Small intestine (tissue), 7 donors: Measurements from ENCODE around the gene PTBP2. TPM values are rescaled to one million over a fixed set of nuclear protein-coding genes. Genes with fewer than 3 reads are reported as not detected.
A peak's percentile ranks its signal among the peaks of the same experiment; 100 is the strongest.

Experiments
- DNase-seq, 2 donors: peaks; one replicate each; pipeline versions ENCODE4 v3.0.0 to v3.0.0-alpha.2; 2013
- FAIRE-seq: peaks from 2 replicates; lab custom pipeline; 2012; peaks lifted over from hg19 to GRCh38; lab: Jason Lieb, UNC
- H3K27ac ChIP-seq, 3 donors: one replicate each; pipeline ENCODE4 v1.5.1; 2013; ENCODE audit warnings: low read length in 2 of 3, mild to moderate bottlenecking in 2 of 3, control low read depth in 1 of 3, inconsistent platforms in 1 of 3, low read depth in 1 of 3, moderate library complexity in 1 of 3
- H3K27me3 ChIP-seq, 3 donors: one replicate each; pipeline ENCODE4 v1.6.1; 2013; ENCODE audit warnings: low read length in 3 of 3, inconsistent platforms in 1 of 3; ENCODE audit not compliant: control insufficient read depth in 3 of 3, insufficient read depth in 3 of 3
- H3K36me3 ChIP-seq, 3 donors: one replicate each; pipeline ENCODE4 v1.6.1; 2013; ENCODE audit warnings: low read length in 3 of 3, inconsistent platforms in 1 of 3, low read depth in 1 of 3, mild to moderate bottlenecking in 1 of 3, moderate library complexity in 1 of 3; ENCODE audit not compliant: control insufficient read depth in 3 of 3, insufficient read depth in 2 of 3
- H3K4me1 ChIP-seq, 3 donors: one replicate each; pipeline ENCODE4 v1.6.1; 2013; ENCODE audit warnings: low read length in 2 of 3, inconsistent platforms in 1 of 3, low read depth in 1 of 3, mild to moderate bottlenecking in 1 of 3, moderate library complexity in 1 of 3; ENCODE audit not compliant: control insufficient read depth in 3 of 3, insufficient read depth in 2 of 3
- H3K4me3 ChIP-seq, 3 donors: one replicate each; pipeline ENCODE4 v1.5.1; 2013; ENCODE audit warnings: low read length in 3 of 3, control low read depth in 1 of 3, inconsistent platforms in 1 of 3, low read depth in 1 of 3, mild to moderate bottlenecking in 1 of 3, moderate library complexity in 1 of 3
- H3K9me3 ChIP-seq, 2 donors: one replicate each; pipeline ENCODE4 v1.6.1; 2013; ENCODE audit warnings: low read depth in 1 of 2, low read length in 1 of 2; ENCODE audit not compliant: control insufficient read depth in 2 of 2, insufficient read depth in 1 of 2
- WGBS, 3 donors: extraction: QIAGEN DNeasy Blood & Tissue Kit; methylation state at CpG; one replicate each; pipeline ENCODE4 v1.1.7; 2013; 5-methylcytosine and 5-hydroxymethylcytosine counted together
- polyA plus RNA-seq, 4 donors: library from polyadenylated mRNA; stranded (reverse) in 3 of 4; unstranded in 1 of 4; fragments of 200-250 nt in 3 of 4; fragments of 120-200 nt in 1 of 4; gene quantifications; one replicate each; pipeline versions ENCODE4 v1.2.1 to v1.2.3, GENCODE V29; 2013
- donor health status: healthy with polysubstance abuse.
- donor health status: control.
- donor health status: control.
- donor health status: Bipolar disorder and iron deficiency.
- donor health status: healthy.

The PTBP2 gene
- polyA plus RNA-seq, 4 donors = 3.0 to 23.6 (median 6.0) TPM

- Histone ChIP-seq H3K4me3 (no peak overlapping the region), H3K27me3 (no peaks in the 10 kb centered on the region), H3K4me1 (no peaks in the 10 kb centered on the region), H3K27ac (no peak overlapping the region), H3K36me3 (no peaks in the 10 kb centered on the region), H3K9me3 (no peaks in the 10 kb centered on the region)
- 56 to 63% (median 60%) methylated on average over 7 of the region's 7 CpGs for WGBS, 3 donors
- DNase-seq (no peak), FAIRE-seq (no peak)
Measured at GRCh38 chr1:96837057-96837780, 115.6 kb downstream of the PTBP2 start.

- Histone ChIP-seq H3K9me3 (no peaks in the 10 kb centered on the region), H3K27ac (no peak overlapping the region), H3K4me3 (no peak overlapping the region), H3K27me3 (no peaks in the 10 kb centered on the region), H3K4me1 (no peaks in the 10 kb centered on the region), H3K36me3 (no peaks in the 10 kb centered on the region)
- no peak for DNase-seq
- FAIRE-seq = no peak
- WGBS, 3 donors = 58 to 70% (median 61%) methylated on average over 2 of the region's 2 CpGs
Measured at GRCh38 chr1:96837781-96838216, 116.2 kb downstream of the PTBP2 start.

GRCh38 chr1:96840396-96840795, 118.8 kb downstream of the PTBP2 start:
- Histone ChIP-seq H3K4me1 (no peaks in the 10 kb centered on the region), H3K27ac (no peak overlapping the region), H3K9me3 (no peaks in the 10 kb centered on the region), H3K27me3 (no peaks in the 10 kb centered on the region), H3K36me3 (no peaks in the 10 kb centered on the region), H3K4me3 (no peak overlapping the region)
- no peak for FAIRE-seq
- 80 to 84% (median 83%) methylated on average over 3 of the region's 3 CpGs for WGBS, 3 donors
- no peak for DNase-seq

GRCh38 chr1:96842215-96842614, 120.6 kb downstream of the PTBP2 start:
- Histone ChIP-seq H3K36me3 (no peaks in the 10 kb centered on the region), H3K27me3 (no peaks in the 10 kb centered on the region), H3K27ac (no peak overlapping the region), H3K4me3 (no peak overlapping the region), H3K4me1 (no peaks in the 10 kb centered on the region), H3K9me3 (no peaks in the 10 kb centered on the region)
- DNase-seq = no peak
- FAIRE-seq = no peak

GRCh38 chr1:96843196-96843595, 121.6 kb downstream of the PTBP2 start:
- H3K4me3 ChIP-seq = no peak overlapping the region
- DNase-seq = no peak
- no peak overlapping the region for H3K27ac ChIP-seq
- no peaks in the 10 kb centered on the region for H3K27me3 ChIP-seq
- no peaks in the 10 kb centered on the region for H3K4me1 ChIP-seq
- WGBS, 3 donors = 69 to 76% (median 74%) methylated on average over 3 of the region's 3 CpGs
- no peaks in the 10 kb centered on the region for H3K36me3 ChIP-seq
- no peaks in the 10 kb centered on the region for H3K9me3 ChIP-seq
- FAIRE-seq = no peak

GRCh38 chr1:96843601-96844000, 122.0 kb downstream of the PTBP2 start:
- WGBS, 3 donors = 82 to 100% (median 93%) methylated on average over 1 of the region's 1 CpG
- no peaks in the 10 kb centered on the region for H3K4me1 ChIP-seq
- no peak for DNase-seq
- no peak overlapping the region for H3K27ac ChIP-seq
- no peak overlapping the region for H3K4me3 ChIP-seq
- no peak for FAIRE-seq
- H3K27me3 ChIP-seq = no peaks in the 10 kb centered on the region
- H3K36me3 ChIP-seq = no peaks in the 10 kb centered on the region
- no peaks in the 10 kb centered on the region for H3K9me3 ChIP-seq

- no peak overlapping the region for H3K27ac ChIP-seq
- no peaks in the 10 kb centered on the region for H3K4me1 ChIP-seq
- FAIRE-seq = no peak
- no peaks in the 10 kb centered on the region for H3K9me3 ChIP-seq
- no peaks in the 10 kb centered on the region for H3K27me3 ChIP-seq
- 27 to 52% (median 38%) methylated on average over 8 of the region's 8 CpGs for WGBS, 3 donors
- peak; percentile 42 to 44 for DNase-seq
- no peak overlapping the region for H3K4me3 ChIP-seq
- H3K36me3 ChIP-seq = no peaks in the 10 kb centered on the region
Measured at GRCh38 chr1:96845464-96845863, 123.9 kb downstream of the PTBP2 start.

- H3K4me3 ChIP-seq = no peak overlapping the region
- DNase-seq (no peak), FAIRE-seq (no peak)
- no peaks in the 10 kb centered on the region for H3K4me1 ChIP-seq
- no peaks in the 10 kb centered on the region for H3K36me3 ChIP-seq
- no peaks in the 10 kb centered on the region for H3K9me3 ChIP-seq
- 84 to 88% (median 86%) methylated on average over 2 of the region's 2 CpGs for WGBS, 3 donors
- no peaks in the 10 kb centered on the region for H3K27me3 ChIP-seq
- H3K27ac ChIP-seq = no peak overlapping the region
Measured at GRCh38 chr1:96861836-96862235, 140.3 kb downstream of the PTBP2 start.

GRCh38 chr1:96863449-96863848, 141.9 kb downstream of the PTBP2 start:
- no peaks in the 10 kb centered on the region for H3K9me3 ChIP-seq
- no peak for FAIRE-seq
- no peaks in the 10 kb centered on the region for H3K4me1 ChIP-seq
- no peaks in the 10 kb centered on the region for H3K27me3 ChIP-seq
- H3K4me3 ChIP-seq = no peak overlapping the region
- no peaks in the 10 kb centered on the region for H3K36me3 ChIP-seq
- WGBS, 3 donors = 77 to 83% (median 79%) methylated on average over 5 of the region's 5 CpGs
- H3K27ac ChIP-seq = no peak overlapping the region
- DNase-seq = no peak
